CD4-positive, alpha-beta T cell treated with Interleukin-6 for 4 hours (primary cell): Measurements from ENCODE around the gene PURB.
"Not testable (repeated sequence)": the region's sequence is repeated elsewhere in the genome, so short reads cannot be mapped to it uniquely, and the experiment has no call there.

Source experiments
- DNase-seq: peaks from one replicate; pipeline ENCODE4 v3.0.0-alpha.2; 2020; ENCODE audit warnings: mixed read lengths

PURB gene

GRCh38 chr7:44849885-44850544, 35.3 kb downstream of the PURB start:
- DNase-seq, result no peak

- no peak for DNase-seq
These were observed 36.0 kb downstream of the PURB start for GRCh38 chr7:44849259-44849884.

- DNase-seq, result peak; percentile 100
These were observed 37.3 kb downstream of the PURB start, which contains the start of gene H2AZ2 for GRCh38 chr7:44847920-44848634. Gene H2AZ2, minus strand, starts transcription at chr7:44848087. Its CDS starts 116 bp downstream, at chr7:44847971.

GRCh38 chr7:44847509-44847919, 37.8 kb downstream of the PURB start:
- DNase-seq, result peak; percentile 88

DNA sequence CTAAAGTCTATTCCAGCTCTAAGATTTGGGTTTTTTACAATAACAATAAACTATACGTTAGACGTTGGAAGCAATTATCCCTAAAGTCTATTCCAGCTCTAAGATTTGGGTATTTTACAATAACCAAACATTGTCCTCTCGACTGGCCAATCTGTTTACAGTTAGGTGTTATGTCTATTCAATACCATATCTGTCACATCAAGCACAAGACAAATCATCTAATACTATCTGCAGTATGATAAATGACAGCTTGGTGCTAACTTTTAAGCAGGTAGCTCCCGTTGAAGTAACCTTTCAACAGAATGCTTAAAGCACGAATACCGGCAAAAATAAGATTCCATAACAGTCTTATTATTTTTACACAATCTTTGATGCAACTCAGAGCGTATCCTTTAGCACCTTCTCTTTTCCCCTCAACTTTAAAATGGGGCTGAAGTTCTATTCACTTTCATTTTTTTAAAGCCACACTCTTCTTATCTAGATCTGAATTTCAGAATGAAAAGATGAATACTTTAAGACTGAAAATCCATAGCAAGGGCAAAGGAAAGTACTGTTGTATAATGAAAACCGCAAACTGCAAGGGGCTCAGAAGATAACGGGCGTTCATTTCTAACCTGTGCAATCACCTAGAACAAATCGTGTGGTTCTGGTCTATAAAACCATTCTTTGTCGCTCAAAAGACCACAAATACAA, 38.4 kb downstream of the PURB start:
- no peak for DNase-seq

- peak; percentile 21 for DNase-seq
These were observed 38.9 kb downstream of the PURB start for GRCh38 chr7:44846390-44846789.

DNA sequence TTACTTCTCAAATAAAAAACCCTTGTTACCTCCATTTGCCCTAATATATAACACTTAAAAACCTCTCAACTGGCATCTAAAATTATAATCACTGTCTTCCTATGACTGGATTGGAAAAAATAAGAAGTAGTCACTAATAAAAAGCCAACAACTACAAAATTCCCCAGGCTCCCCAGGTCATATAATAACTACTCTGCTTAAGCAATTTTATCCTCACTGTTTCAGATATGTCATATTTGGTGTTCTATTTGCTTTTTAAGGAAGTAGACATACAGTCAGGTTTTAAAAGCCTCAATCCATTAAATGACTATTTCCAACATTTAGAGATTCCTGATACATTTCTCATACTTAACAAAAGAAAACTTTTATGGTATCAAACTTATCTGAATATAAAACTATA, 39.9 kb downstream of the PURB start:
- DNase-seq, result no peak

GRCh38 chr7:44843440-44843839, 41.9 kb downstream of the PURB start:
- DNase-seq, result not testable (repeated sequence)

DNA sequence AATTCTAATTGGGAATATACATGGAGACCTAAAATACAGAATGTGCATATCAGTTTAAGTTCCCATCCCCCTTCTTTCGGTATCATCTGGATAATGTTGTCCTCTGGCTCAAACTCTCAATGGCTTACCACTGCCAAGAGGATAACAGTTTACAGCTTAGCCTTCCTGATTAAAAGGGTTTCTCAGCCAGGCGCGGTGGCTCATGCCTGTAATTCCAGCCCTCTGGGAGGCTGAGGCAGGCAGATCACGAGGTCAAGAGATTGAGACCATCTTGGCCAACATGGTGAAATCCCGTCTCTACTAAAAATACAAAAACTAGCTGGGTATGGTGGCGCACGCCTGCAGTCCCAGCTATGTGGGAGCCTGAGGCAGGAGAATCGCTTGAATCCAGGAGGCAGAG, 42.7 kb downstream of the PURB start:
- DNase-seq, result not testable (repeated sequence)

DNA sequence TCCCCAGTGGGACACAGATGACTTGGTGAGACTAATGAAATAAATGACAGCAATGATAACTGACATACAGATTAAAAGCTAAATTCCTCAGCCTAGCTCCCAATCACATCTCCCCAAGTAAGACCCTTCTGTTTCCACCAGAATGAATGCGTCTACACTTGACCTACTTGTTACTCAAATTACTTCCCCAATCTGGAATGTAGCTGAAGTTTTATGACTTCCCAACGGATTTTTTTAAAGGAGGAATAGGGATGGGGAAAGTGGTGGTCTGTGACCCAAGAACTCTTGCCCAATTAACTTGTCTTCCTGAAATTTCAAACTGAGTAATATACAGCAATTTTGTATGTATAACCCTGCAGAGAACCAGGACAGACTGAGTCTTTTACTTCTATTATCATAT, 46.6 kb downstream of the PURB start:
- no peak for DNase-seq

GRCh38 chr7:44827567-44827966, 57.8 kb downstream of the PURB start:
- DNase-seq, result no peak
